B cell (primary cell): ENCODE results near the gene ASPHD2.

ENCODE experiments used
- EZH2 ChIP-seq: IDR thresholded peaks from 2 replicates; pipeline ENCODE4 v1.6.1; 2012; ENCODE audit warnings: borderline replicate concordance, low read depth, mild to moderate bottlenecking, moderate library complexity, low read length; ENCODE audit not compliant: insufficient read depth, poor library complexity, severe bottlenecking
- TF ChIP-seq, protein P1 (sequence below): fragments of 200-600 bp; IDR thresholded peaks from one replicate; pipeline ENCODE4 v1.8.0; 2022; ENCODE audit warnings: antibody characterized with exemption, mild to moderate bottlenecking

DNA sequence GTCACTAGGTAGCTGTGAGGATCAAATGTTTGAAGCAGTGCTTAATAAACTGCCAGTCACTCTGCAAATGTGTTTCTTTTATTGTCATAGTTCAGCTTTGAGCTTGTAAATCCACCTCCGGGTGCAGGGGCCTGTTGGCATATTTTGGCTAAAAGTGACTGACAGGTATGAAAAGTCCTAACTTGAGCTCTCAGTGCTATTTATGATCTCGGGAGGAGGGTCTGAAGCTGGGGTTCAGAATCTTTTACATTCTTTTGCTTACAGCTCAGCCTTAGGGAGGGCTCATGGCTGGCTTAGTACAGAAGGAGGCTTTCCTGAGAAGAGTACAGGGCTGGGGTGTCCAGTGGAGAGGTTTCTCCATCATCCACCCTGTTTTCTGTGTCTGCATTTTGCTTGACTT is 1.5 kb downstream of the ASPHD2 start:
- TF ChIP-seq, protein P1, sequence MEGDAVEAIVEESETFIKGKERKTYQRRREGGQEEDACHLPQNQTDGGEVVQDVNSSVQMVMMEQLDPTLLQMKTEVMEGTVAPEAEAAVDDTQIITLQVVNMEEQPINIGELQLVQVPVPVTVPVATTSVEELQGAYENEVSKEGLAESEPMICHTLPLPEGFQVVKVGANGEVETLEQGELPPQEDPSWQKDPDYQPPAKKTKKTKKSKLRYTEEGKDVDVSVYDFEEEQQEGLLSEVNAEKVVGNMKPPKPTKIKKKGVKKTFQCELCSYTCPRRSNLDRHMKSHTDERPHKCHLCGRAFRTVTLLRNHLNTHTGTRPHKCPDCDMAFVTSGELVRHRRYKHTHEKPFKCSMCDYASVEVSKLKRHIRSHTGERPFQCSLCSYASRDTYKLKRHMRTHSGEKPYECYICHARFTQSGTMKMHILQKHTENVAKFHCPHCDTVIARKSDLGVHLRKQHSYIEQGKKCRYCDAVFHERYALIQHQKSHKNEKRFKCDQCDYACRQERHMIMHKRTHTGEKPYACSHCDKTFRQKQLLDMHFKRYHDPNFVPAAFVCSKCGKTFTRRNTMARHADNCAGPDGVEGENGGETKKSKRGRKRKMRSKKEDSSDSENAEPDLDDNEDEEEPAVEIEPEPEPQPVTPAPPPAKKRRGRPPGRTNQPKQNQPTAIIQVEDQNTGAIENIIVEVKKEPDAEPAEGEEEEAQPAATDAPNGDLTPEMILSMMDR: no peak
- no peak for TF ChIP-seq EZH2
